ENCODE measurements around the gene TACC2. TPM values are rescaled to one million over a fixed set of nuclear protein-coding genes. Genes with fewer than 3 reads are reported as not detected.
"Not testable (repeated sequence)": the region's sequence is repeated elsewhere in the genome, so short reads cannot be mapped to it uniquely, and the experiment has no call there.

Gene TACC2
- total RNA-seq, 1 donor from 2014 or later, result 98.1 TPM

GRCh38 chr10:122091722-122092121 lies 102.8 kb downstream of the TACC2 start:
- no peak for DNase-seq (ENCODE audit: low spot score)

GRCh38 chr10:122093076-122093475 lies 104.1 kb downstream of the TACC2 start:
- no peak for DNase-seq (ENCODE audit: low spot score)

DNA sequence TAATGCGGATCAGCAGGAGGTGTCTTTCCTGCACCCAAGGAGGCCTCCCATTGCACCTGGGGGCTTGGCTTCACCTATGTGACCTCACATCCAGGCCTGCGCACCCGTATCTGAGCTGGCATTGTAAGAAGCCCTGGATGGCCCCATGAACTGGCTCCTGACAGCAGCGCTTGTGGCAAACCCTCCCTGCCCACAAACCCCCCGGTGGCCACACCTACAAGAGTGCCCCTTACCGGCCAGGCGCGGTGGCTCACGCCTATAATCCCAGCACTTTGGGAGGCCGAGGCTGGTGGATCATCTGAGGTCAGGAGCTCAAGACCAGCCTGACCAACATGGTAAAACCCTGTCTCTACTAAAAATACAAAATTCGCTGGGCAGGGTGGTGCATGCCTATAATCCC lies 107.2 kb downstream of the TACC2 start:
- DNase-seq (ENCODE audit: low spot score), result not testable (repeated sequence)

GRCh38 chr10:122096705-122097104 lies 107.7 kb downstream of the TACC2 start:
- no peak for DNase-seq (ENCODE audit: low spot score)

- no peak for DNase-seq (ENCODE audit: low spot score)
Measured at GRCh38 chr10:122097935-122098334, 109.0 kb downstream of the TACC2 start.

- DNase-seq (ENCODE audit: low spot score), result no peak
Measured at GRCh38 chr10:122098924-122099323, 110.0 kb downstream of the TACC2 start.

DNA sequence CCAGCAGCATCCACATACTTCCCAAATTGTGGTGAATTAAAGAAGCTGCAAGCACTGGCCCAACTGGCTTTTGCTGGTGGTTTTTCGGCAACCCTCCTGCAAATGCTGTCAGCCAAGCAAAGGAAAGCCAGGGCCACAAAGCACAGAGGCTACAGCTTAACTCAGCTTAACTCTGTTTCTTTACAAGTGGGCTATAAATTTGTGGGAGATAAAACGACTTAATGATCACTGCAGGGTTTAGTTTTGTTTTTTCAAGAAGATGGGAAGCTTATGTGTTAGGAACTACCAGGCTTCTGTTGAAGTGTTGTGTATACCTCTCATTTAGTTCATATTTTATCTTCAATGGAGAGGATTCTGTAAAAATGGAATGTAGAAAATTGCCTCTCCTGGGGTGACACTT lies 110.6 kb downstream of the TACC2 start:
- DNase-seq (ENCODE audit: low spot score), result no peak

GRCh38 chr10:122102146-122102868 lies 113.3 kb downstream of the TACC2 start:
- no peak for DNase-seq (ENCODE audit: low spot score)

DNA sequence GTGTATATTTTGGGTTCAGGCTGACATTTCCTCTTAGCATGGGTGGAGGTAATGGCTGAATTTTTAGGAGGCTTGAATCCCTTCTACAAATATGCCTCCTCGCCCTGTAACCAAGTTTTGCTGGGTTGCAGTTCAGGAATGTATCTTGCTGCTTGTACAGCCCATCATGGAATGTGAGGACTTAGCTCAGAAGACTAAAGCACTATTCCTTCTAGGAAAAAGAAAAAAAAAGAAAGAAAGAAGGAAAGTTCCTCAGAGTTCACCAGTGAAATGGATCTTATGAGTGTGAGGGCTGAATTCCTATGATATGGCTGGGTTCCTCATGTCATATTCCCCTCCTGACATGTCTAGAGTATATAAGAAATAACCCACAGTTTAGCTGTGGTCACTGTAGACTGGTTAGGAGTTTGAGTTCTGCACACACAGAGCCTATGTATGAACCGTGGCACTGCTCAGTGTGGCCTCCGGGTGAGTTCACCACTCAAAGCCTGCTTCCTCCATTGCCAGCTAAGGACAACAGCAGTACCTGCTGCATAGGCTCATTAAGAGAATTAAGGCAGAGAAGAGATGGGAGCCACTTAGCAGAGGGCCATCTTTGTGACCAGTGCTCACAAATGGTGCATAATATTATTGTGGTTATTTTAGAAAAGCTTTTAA lies 114.0 kb downstream of the TACC2 start:
- no peak for DNase-seq (ENCODE audit: low spot score)

- no peak for DNase-seq (ENCODE audit: low spot score)
Measured at GRCh38 chr10:122103592-122103991, 114.6 kb downstream of the TACC2 start.

- not testable (repeated sequence) for DNase-seq (ENCODE audit: low spot score)
Measured at GRCh38 chr10:122108786-122109185, 119.8 kb downstream of the TACC2 start.

GRCh38 chr10:122112021-122112616 lies 123.2 kb downstream of the TACC2 start:
- no peak for DNase-seq (ENCODE audit: low spot score)

DNA sequence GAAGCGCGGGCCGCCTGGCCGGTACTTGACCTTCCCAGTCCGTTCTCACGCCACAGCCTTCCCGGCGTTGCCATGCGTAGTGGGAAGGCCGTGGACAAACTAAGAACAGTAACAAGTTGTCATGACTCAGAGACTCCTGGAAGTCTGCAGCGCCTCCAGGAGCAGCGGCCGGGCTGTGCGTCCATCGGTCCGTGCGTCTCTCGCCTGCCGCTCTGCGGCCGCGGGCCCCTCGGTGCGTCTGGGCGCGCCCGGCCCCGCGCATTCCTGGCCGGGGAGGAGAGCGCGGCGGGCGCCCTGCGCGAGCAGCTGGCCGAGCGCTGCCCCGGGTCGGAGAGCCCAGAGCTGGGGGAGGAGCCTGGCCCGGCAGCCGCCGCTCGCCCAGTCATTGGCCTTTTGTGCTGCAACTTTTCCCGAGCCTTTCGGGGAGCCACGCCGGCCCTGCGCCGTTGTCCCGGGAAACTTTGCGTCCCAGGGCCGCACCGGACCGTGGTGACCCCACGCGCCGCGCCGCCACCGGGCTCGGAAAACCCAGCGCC lies 123.7 kb downstream of the TACC2 start:
- peak; percentile 87 for DNase-seq (ENCODE audit: low spot score)

GRCh38 chr10:122113161-122113944 lies 124.4 kb downstream of the TACC2 start:
- peak; percentile 80 for DNase-seq (ENCODE audit: low spot score)

DNA sequence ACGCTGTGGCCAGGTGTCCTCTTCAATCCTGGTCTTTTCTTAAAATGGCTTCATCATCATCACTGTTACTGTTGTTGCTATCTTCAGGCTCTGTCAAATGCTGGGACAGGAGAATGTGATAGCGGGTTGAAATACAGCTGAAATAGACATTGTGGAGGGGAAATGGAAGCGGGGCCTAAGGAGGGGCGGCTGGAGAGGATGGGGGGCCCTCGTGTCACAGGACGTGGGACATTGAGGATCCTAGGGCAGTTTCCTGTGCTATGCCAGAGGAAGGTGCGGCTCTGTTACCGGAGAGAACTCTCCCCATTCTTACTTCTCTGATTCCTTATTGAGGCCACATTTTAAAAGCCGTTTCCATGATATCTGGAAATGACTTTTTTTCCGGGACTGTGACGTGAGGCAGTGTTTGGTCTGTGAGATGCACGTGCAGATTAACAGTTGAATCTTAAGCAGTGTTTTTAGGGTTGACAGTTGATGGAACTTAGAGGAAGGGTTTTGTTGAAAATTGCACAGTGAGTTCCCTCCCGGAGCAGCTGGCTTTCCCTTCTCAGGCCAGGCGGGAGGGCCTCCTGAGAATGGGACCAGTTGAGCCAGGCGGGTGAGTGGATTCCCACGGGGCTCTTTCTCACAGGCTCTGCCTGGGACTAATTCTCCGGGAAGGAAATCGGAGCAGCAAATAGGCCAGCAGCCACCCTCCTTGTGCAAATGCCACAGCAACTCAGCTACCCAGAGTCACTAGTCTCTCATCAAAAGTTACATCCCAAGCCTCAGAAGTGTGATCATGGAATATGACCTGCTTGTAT lies 125.2 kb downstream of the TACC2 start:
- no peak for DNase-seq (ENCODE audit: low spot score)

DNA sequence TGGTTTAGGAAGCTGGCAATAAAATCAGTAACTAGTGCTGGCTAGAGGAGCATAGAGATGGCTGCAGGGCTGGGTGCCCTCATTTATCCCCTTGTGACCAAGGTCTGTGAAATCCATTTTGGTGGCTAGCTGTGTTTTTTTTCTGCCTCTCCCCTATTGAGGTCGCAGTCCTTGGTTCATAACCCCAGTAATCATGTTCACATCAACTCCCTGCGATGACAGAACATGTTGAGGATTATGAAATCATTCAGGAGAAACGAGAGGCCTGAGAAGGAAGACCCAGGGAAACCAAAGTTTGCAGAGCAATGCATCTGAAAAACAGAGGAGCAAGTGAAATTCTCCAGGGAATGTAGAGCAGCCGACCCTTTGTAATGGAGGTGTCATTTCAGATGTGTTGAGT lies 126.9 kb downstream of the TACC2 start:
- no peak for DNase-seq (ENCODE audit: low spot score)

DNA sequence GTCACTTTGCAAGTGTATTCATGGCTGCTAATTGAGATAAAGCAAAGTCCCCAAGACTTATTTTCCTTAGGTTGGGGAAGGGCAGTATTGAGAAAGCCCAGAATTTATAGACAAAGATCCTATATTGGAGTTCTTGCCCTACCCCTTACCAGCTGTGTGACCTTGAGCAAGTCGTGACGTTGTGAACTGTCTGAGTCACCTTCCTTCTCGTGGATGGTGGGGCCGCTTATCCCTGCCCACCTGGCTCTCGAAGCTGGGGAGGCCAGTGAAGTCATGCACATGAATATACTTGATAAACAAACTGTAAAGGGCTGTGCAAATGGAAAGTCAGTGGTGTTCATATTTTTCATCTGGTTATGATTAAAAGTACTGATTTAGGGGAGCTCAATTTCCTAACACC lies 127.4 kb downstream of the TACC2 start:
- no peak for DNase-seq (ENCODE audit: low spot score)

DNA sequence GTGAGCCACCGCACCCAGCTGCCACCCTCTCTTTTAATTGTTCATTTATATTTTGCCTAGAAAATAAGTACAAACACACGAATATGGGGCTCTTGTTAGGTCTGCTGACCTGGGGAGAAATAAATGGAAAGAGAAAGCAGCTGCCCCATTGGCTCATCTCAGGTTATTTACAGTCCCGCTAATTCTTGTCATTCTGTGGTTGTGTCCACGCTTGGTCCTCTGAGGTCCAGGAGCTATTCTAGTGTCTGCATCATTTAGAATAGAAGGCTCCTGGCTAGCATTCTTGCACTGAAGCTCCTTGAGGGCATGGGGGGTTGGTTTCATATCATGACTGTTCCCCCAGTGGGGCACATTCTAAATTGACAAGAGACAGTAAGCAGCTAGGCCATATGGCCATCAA lies 128.5 kb downstream of the TACC2 start:
- DNase-seq (ENCODE audit: low spot score), result no peak

DNA sequence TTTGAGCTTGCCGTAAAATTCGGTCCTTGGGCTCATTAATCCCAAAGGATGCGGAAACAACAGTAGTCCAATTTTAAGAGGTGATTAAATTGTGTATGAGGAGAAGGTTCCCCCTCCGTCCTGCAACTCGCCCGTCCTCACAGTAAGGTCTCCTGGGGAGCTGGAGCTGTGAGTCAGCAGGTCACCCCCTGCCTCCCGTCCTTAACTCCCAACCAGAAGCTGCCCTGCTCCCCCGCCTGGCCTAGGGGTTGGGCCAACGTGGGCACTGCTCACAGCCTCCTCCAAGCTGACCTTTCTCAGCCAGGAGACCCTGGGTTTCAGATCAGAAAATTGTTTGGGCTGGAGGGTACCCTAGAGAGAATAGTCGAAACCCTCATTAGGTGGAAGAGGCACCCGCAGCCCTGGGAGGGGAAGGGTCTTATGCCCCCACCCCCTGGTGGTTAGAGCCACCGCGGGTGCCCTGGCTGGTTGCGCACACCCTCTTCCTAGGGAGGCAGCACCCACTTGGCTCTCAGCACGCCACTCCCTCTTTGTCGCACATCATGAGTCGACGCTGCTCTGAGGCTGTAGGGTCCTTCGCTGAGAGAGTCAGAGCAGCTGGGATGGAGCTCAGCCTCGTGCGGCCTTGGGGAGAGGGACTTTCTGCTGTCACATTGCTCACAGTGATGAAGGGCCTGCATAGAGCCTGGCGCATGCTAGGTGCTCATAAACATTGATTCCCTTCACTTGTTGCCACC lies 131.2 kb downstream of the TACC2 start:
- no peak for DNase-seq (ENCODE audit: low spot score)

GRCh38 chr10:122121059-122121458 lies 132.1 kb downstream of the TACC2 start:
- DNase-seq (ENCODE audit: low spot score), result no peak

Data from ureter (tissue), 1 donor.